ENCODE measurements around the gene XRCC4.

GRCh38 chr5:83364312-83365299 is 287.3 kb downstream of the XRCC4 start:
- TF ChIP-seq MEF2A (IDR thresholded peaks at IDR 0.05; ENCODE audit: borderline replicate concordance, low read depth) (no peak), ZBTB33 (IDR thresholded peaks at IDR 0.05; ENCODE audit: borderline replicate concordance, low read depth) (no peak), ELF1 (IDR thresholded peaks at IDR 0.05) (no peak), MXI1 (IDR thresholded peaks at IDR 0.05; ENCODE audit: low read depth, low read length) (no peak), TAF1 (IDR thresholded peaks at IDR 0.05; ENCODE audit: borderline replicate concordance, low read depth, low read length) (no peak), NFIC (IDR thresholded peaks at IDR 0.05; ENCODE audit: borderline replicate concordance) (no peak), YY1 (IDR thresholded peaks at IDR 0.05; ENCODE audit: low read depth) (no peak), FOXJ3 (CRISPR knock-in tag; IDR thresholded peaks at IDR 0.05) (no peak), FOXM1 (IDR thresholded peaks at IDR 0.05; ENCODE audit: low read depth) (no peak)
- TF ChIP-seq, protein P1, sequence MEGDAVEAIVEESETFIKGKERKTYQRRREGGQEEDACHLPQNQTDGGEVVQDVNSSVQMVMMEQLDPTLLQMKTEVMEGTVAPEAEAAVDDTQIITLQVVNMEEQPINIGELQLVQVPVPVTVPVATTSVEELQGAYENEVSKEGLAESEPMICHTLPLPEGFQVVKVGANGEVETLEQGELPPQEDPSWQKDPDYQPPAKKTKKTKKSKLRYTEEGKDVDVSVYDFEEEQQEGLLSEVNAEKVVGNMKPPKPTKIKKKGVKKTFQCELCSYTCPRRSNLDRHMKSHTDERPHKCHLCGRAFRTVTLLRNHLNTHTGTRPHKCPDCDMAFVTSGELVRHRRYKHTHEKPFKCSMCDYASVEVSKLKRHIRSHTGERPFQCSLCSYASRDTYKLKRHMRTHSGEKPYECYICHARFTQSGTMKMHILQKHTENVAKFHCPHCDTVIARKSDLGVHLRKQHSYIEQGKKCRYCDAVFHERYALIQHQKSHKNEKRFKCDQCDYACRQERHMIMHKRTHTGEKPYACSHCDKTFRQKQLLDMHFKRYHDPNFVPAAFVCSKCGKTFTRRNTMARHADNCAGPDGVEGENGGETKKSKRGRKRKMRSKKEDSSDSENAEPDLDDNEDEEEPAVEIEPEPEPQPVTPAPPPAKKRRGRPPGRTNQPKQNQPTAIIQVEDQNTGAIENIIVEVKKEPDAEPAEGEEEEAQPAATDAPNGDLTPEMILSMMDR (IDR thresholded peaks at IDR 0.05), result no peak
- TF ChIP-seq, protein P2, sequence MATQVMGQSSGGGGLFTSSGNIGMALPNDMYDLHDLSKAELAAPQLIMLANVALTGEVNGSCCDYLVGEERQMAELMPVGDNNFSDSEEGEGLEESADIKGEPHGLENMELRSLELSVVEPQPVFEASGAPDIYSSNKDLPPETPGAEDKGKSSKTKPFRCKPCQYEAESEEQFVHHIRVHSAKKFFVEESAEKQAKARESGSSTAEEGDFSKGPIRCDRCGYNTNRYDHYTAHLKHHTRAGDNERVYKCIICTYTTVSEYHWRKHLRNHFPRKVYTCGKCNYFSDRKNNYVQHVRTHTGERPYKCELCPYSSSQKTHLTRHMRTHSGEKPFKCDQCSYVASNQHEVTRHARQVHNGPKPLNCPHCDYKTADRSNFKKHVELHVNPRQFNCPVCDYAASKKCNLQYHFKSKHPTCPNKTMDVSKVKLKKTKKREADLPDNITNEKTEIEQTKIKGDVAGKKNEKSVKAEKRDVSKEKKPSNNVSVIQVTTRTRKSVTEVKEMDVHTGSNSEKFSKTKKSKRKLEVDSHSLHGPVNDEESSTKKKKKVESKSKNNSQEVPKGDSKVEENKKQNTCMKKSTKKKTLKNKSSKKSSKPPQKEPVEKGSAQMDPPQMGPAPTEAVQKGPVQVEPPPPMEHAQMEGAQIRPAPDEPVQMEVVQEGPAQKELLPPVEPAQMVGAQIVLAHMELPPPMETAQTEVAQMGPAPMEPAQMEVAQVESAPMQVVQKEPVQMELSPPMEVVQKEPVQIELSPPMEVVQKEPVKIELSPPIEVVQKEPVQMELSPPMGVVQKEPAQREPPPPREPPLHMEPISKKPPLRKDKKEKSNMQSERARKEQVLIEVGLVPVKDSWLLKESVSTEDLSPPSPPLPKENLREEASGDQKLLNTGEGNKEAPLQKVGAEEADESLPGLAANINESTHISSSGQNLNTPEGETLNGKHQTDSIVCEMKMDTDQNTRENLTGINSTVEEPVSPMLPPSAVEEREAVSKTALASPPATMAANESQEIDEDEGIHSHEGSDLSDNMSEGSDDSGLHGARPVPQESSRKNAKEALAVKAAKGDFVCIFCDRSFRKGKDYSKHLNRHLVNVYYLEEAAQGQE (IDR thresholded peaks at IDR 0.05; ENCODE audit: low read depth, low read length), result no peak
